Measurements from ENCODE around the gene FKBP10. TPM values are rescaled to one million over a fixed set of nuclear protein-coding genes. Genes with fewer than 3 reads are reported as not detected.

The FKBP10 gene, protein sequence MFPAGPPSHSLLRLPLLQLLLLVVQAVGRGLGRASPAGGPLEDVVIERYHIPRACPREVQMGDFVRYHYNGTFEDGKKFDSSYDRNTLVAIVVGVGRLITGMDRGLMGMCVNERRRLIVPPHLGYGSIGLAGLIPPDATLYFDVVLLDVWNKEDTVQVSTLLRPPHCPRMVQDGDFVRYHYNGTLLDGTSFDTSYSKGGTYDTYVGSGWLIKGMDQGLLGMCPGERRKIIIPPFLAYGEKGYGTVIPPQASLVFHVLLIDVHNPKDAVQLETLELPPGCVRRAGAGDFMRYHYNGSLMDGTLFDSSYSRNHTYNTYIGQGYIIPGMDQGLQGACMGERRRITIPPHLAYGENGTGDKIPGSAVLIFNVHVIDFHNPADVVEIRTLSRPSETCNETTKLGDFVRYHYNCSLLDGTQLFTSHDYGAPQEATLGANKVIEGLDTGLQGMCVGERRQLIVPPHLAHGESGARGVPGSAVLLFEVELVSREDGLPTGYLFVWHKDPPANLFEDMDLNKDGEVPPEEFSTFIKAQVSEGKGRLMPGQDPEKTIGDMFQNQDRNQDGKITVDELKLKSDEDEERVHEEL
- 369 to 401 TPM (median 371 TPM) in 3 replicates for total RNA-seq

DNA sequence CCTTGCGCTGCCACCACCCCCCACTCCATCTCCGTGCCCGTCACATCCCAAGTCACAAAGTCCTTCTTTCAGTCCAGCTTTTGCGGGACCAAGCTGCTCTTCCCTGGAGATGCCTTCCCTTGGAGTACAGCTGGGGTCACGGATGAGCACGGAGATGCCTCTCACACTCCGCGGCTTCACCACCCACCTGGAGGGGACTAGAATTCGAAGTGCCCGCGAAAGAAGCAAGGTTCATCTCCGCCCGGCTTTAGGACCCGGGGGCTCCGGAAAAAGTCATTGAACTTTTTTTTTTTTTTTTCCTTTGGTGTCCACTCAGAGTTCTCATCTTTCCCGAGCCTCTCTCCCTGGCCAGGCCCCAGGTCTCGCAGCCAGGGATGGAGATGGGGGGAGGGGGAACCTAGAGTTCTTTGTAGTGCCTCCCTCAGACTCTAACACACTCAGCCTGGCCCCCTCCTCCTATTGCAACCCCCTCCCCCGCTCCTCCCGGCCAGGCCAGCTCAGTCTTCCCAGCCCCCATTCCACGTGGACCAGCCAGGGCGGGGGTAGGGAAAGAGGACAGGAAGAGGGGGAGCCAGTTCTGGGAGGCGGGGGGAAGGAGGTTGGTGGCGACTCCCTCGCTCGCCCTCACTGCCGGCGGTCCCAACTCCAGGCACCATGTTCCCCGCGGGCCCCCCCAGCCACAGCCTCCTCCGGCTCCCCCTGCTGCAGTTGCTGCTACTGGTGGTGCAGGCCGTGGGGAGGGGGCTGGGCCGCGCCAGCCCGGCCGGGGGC lies at the start of gene FKBP10:
Gene FKBP10 (plus strand): TSS at position 624 of the 771 bp plus-strand sequence. CDS start 31 bp downstream, at position 655.
- H3K9me3 Mint-ChIP-seq = no peaks in the 10 kb centered on the region
- H3K4me1 Mint-ChIP-seq = peaks cover 29% of the 10 kb centered on the region
- peak; percentile 73 to 86 for DNase-seq (ENCODE audit: low spot score in 2 of 2, unreplicated experiment in 2 of 2)
- H3K27ac Mint-ChIP-seq = peak within 1 kb of the TSS; percentile 87
- H3K27me3 Mint-ChIP-seq (ENCODE audit: low read depth) = no peaks in the 10 kb centered on the region
- TF ChIP-seq, protein P1, sequence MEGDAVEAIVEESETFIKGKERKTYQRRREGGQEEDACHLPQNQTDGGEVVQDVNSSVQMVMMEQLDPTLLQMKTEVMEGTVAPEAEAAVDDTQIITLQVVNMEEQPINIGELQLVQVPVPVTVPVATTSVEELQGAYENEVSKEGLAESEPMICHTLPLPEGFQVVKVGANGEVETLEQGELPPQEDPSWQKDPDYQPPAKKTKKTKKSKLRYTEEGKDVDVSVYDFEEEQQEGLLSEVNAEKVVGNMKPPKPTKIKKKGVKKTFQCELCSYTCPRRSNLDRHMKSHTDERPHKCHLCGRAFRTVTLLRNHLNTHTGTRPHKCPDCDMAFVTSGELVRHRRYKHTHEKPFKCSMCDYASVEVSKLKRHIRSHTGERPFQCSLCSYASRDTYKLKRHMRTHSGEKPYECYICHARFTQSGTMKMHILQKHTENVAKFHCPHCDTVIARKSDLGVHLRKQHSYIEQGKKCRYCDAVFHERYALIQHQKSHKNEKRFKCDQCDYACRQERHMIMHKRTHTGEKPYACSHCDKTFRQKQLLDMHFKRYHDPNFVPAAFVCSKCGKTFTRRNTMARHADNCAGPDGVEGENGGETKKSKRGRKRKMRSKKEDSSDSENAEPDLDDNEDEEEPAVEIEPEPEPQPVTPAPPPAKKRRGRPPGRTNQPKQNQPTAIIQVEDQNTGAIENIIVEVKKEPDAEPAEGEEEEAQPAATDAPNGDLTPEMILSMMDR (IDR thresholded peaks at IDR 0.05; ENCODE audit: unreplicated experiment) = no peak
- H3K4me3 Mint-ChIP-seq = peak within 1 kb of the TSS; percentile 84
- H3K36me3 Mint-ChIP-seq = peaks cover 12% of the 10 kb centered on the region

DNA sequence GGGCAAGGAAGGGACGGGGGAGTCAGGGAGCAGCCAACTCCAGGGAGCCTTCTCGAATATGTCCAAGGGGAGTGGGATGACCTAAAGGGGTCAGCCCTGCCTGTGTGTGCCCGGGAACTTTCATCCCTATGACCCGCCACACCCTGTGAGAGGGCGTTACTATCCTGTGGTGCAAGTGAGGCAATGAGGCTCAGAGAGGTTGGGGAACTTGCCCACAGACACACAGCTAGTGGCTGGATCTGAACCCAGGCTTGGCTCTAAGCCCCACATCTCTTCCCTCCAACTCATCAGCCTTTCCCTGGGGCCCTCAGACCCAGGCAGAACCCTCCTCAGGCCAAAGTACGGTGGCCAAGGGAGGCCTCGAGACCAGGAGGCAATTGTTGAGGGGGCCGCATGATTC lies 49.5 kb upstream of the FKBP10 start:
- DNase-seq (ENCODE audit: low spot score in 2 of 2, unreplicated experiment in 2 of 2) = no peak
- H3K4me1 Mint-ChIP-seq = no peaks in the 10 kb centered on the region
- H3K27me3 Mint-ChIP-seq (ENCODE audit: low read depth) = no peaks in the 10 kb centered on the region
- TF ChIP-seq, protein P1 (IDR thresholded peaks at IDR 0.05; ENCODE audit: unreplicated experiment) = no peak
- H3K36me3 Mint-ChIP-seq = peaks cover 57% of the 10 kb centered on the region
- H3K4me3 Mint-ChIP-seq = no peak overlapping the region
- H3K27ac Mint-ChIP-seq = no peak overlapping the region
- no peaks in the 10 kb centered on the region for H3K9me3 Mint-ChIP-seq

DNA sequence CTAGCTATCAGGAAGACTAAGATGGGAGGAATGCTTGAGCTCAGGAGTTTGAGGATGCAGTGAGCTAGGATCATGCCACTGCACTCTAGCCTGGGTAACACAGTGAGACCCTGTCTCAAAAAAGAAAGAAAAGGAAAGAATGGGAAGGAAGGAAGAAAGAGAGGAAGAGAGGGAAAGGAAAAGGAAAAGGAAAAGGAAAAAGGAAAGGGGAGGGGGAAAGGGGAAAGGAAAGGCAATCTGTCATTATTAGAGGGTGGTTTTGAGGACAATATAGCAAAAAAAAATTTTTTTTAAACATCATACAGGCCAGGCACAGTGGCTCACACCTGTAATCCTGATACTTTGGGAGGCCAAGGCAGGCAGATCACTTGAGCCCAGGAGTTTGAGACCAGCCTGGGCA lies 46.7 kb upstream of the FKBP10 start:
- TF ChIP-seq, protein P1 (IDR thresholded peaks at IDR 0.05; ENCODE audit: unreplicated experiment) = no peak
- no peaks in the 10 kb centered on the region for H3K9me3 Mint-ChIP-seq
- H3K4me3 Mint-ChIP-seq = no peak overlapping the region
- DNase-seq (ENCODE audit: low spot score in 2 of 2, unreplicated experiment in 2 of 2) = no peak
- peaks cover 51% of the 10 kb centered on the region for H3K36me3 Mint-ChIP-seq
- H3K27ac Mint-ChIP-seq = no peak overlapping the region
- no peaks in the 10 kb centered on the region for H3K27me3 Mint-ChIP-seq (ENCODE audit: low read depth)
- H3K4me1 Mint-ChIP-seq = no peaks in the 10 kb centered on the region

DNA sequence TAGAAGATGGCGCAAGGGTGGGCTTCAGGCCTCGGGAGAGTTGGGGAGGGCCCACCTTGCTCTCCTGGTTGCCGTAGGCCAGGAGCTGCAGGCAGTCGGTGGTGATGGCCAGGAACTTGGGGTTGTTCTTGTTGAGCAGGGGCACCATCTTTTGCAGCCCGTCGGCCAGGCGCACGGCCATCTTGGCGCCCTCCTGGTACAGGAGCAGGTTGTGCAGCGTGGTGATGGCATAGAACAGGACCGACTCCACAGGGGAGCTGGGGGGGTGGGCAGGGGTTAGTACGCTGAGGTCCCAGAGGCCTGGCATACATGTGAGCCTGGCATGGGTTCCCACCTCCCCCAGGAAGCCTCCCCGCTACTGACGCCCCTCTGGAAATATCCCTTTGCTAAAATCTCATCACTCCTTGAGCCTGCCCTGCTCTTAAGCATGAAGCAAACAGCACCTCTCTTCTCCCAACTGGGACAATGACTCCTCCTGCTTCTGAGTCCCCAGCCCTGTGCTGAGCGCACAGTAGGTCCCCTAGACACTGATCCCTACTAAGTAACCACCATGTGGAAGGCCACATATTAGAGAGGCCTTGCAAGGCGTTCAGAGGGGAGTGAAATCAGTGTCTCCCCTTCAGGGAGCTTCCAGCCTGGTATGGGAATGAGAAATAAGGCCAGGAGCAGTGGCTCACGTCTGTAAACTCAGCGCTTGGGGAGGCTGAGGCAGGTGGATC lies 45.3 kb upstream of the FKBP10 start:
- Mint-ChIP-seq H3K27ac (no peak overlapping the region), H3K27me3 (ENCODE audit: low read depth) (no peaks in the 10 kb centered on the region), H3K36me3 (peaks cover 44% of the 10 kb centered on the region), H3K9me3 (no peaks in the 10 kb centered on the region), H3K4me1 (peaks cover 6% of the 10 kb centered on the region), H3K4me3 (no peak overlapping the region)
- TF ChIP-seq, protein P1 (IDR thresholded peaks at IDR 0.05; ENCODE audit: unreplicated experiment) = no peak
- DNase-seq (ENCODE audit: low spot score in 2 of 2, unreplicated experiment in 2 of 2) = no peak

DNA sequence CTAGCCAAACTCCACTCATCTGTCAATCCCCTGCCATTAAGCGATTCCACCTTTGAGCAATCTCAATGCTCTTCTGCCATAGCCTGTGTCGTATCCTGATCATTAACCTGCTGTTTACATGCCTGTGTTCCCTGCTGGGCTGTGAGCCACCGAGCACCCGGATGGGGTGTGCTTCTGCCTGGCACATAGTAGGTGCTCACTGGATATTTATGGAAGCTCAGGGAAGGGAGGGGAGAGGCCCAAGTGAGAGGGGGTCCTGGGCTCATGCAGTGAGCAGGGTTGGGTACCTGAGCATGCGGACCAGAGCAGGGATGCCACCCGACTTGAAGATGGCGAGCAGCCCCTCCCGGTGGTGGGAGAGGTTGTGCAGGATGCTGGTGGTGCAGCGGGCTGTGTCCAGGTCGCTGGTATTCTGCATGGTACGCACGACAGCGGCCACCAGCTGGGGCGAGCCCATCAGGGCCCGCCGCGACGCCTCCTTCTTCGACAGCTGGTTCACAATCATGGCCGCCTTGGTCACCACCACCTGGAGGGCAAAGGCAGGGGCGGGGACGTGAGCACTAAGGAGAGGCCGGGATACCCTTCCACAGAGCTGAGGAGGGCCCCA lies 44.0 kb upstream of the FKBP10 start:
- TF ChIP-seq, protein P1 (IDR thresholded peaks at IDR 0.05; ENCODE audit: unreplicated experiment) = no peak
- DNase-seq (ENCODE audit: low spot score in 2 of 2, unreplicated experiment in 2 of 2) = no peak
- H3K4me1 Mint-ChIP-seq = peaks cover 19% of the 10 kb centered on the region
- H3K27ac Mint-ChIP-seq = no peak overlapping the region
- H3K9me3 Mint-ChIP-seq = no peaks in the 10 kb centered on the region
- no peak overlapping the region for H3K4me3 Mint-ChIP-seq
- H3K36me3 Mint-ChIP-seq = peaks cover 34% of the 10 kb centered on the region
- H3K27me3 Mint-ChIP-seq (ENCODE audit: low read depth) = no peaks in the 10 kb centered on the region
